Measurements from ENCODE around the gene SPATA6L. TPM values are rescaled to one million over a fixed set of nuclear protein-coding genes. Genes with fewer than 3 reads are reported as not detected.

SPATA6L gene
- total and polyA plus RNA-seq, 10 of the 15 experiments (the other 5 are each of a cell fraction or from before 2014, with no cell fraction given), result 0.37 to 1.6 (median 0.91) TPM

GRCh38 chr9:4579001-4579400 lies 87.3 kb downstream of the SPATA6L start:
- ChIA-PET CTCF (no interaction called here), SMC1A (ENCODE audit: uncharacterized antibody, unreplicated experiment) (interaction anchor here (1.3 kb wide), 1 partner anchor 29 kb away, joined by 3 read pairs; no protein-coding TSS in a partner anchor), RAD21 (ENCODE audit: unreplicated experiment) (interaction anchor here (0.6 kb wide), 1 partner anchor 77 kb away, joined by 3 read pairs; no protein-coding TSS in a partner anchor), POLR2A (no interaction called here)
- Histone ChIP-seq H3K4me3 (no peak overlapping the region), H3K9ac (ENCODE audit: control insufficient read depth, insufficient read depth, low read length) (no peak overlapping the region), H3K27me3 (replicated peaks in 1 of 2; ENCODE audit: control insufficient read depth in 2 of 2, insufficient read depth in 2 of 2, low read length in 1 of 2) (no peaks in the 10 kb centered on the region), H2AFZ (ENCODE audit: control insufficient read depth, low read depth, low read length) (no peak overlapping the region), H3K9me3 (replicated peaks; ENCODE audit: control insufficient read depth, insufficient read depth, low read length) (no peaks in the 10 kb centered on the region), H3K79me2 (ENCODE audit: control insufficient read depth, insufficient read depth, low read length) (no peaks in the 10 kb centered on the region), H3K4me2 (ENCODE audit: control insufficient read depth, insufficient read depth) (no peak overlapping the region), H3K36me3 (ENCODE audit: control insufficient read depth in 2 of 2, insufficient read depth in 2 of 2, low read length in 1 of 2) (peaks cover 2 to 6% of the 10 kb centered on the region in 2 experiments), H3K4me1 (ENCODE audit: control insufficient read depth, insufficient read depth, low read length) (peaks cover 13% of the 10 kb centered on the region), H3K27ac (ENCODE audit: control insufficient read depth, insufficient read depth) (no peak overlapping the region), H4K20me1 (ENCODE audit: control insufficient read depth, insufficient read depth) (no peaks in the 10 kb centered on the region)
- intact Hi-C loops (cut with micrococcal nuclease; ENCODE audit: unreplicated experiment) (no loop called here), in situ Hi-C loops (cut with MboI) (no loop called here)
- ATAC-seq (no peak), DNase-seq (ENCODE audit: low read depth, low spot score) (no peak), FAIRE-seq (no peak)
- TF ChIP-seq YBX1 (IDR thresholded peaks at IDR 0.05), result no peak
- TF ChIP-seq ZNF622 (IDR thresholded peaks at IDR 0.05), result no peak
- TF ChIP-seq RELA (IDR thresholded peaks at IDR 0.05; ENCODE audit: borderline replicate concordance, partially characterized antibody), result no peak
- no peak for TF ChIP-seq PAX8 (IDR thresholded peaks at IDR 0.05)
- TF ChIP-seq RUNX3 (IDR thresholded peaks at IDR 0.05; ENCODE audit: low read length), result no peak
- TF ChIP-seq, protein P1, sequence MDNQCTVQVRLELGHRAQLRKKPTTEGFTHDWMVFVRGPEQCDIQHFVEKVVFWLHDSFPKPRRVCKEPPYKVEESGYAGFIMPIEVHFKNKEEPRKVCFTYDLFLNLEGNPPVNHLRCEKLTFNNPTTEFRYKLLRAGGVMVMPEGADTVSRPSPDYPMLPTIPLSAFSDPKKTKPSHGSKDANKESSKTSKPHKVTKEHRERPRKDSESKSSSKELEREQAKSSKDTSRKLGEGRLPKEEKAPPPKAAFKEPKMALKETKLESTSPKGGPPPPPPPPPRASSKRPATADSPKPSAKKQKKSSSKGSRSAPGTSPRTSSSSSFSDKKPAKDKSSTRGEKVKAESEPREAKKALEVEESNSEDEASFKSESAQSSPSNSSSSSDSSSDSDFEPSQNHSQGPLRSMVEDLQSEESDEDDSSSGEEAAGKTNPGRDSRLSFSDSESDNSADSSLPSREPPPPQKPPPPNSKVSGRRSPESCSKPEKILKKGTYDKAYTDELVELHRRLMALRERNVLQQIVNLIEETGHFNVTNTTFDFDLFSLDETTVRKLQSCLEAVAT (IDR thresholded peaks at IDR 0.05), result no peak
- TF ChIP-seq CEBPB (IDR thresholded peaks at IDR 0.05; ENCODE audit: borderline replicate concordance in 1 of 2, low read depth in 2 of 2, low read length in 2 of 2), result no peak
- no peak for TF ChIP-seq ZNF217 (IDR thresholded peaks at IDR 0.05)
- no peak for TF ChIP-seq HDAC2 (IDR thresholded peaks at IDR 0.05)
- TF ChIP-seq ZNF207 (IDR thresholded peaks at IDR 0.05; ENCODE audit: borderline replicate concordance), result no peak
- WGBS (ENCODE audit: insufficient coverage, insufficient replicate concordance, low lambda C conversion rate, missing lambda C conversion rate), result 95% methylated on average over 2 of the region's 2 CpGs
- BruUV-seq (replicated peaks), result no TSS peak

Measured in GM12878 (cell line).